Hepatocyte (in vitro differentiated cells): ENCODE measurements around the gene KRT38. TPM values are rescaled to one million over a fixed set of nuclear protein-coding genes. Genes with fewer than 3 reads are reported as not detected.

Experiments
- DNase-seq: peaks from one replicate; pipeline ENCODE4 v3.0.0-alpha.2; 2016; ENCODE audit warnings: low spot score
- H2AFZ ChIP-seq: fragments of 200-600 bp; sonication (generic); 2 replicates; pipeline ENCODE4 v1.6.0; 2016; ENCODE audit warnings: antibody characterized with exemption, mild to moderate bottlenecking
- H3K27ac ChIP-seq: fragments of 200-600 bp; sonication (generic); 2 replicates; pipeline ENCODE4 v1.5.1; 2016; ENCODE audit warnings: mild to moderate bottlenecking
- H3K27me3 ChIP-seq: fragments of 200-600 bp; sonication (generic); 2 replicates; pipeline ENCODE4 v1.6.1; 2016
- H3K36me3 ChIP-seq: fragments of 200-600 bp; sonication (generic); replicated peaks from 2 replicates; pipeline ENCODE4 v1.5.1; 2016; ENCODE audit warnings: low read depth; ENCODE audit not compliant: insufficient read depth
- H3K4me1 ChIP-seq: fragments of 200-600 bp; sonication (generic); 2 replicates; pipeline ENCODE4 v1.5.1; 2016; ENCODE audit warnings: mild to moderate bottlenecking, moderate library complexity; ENCODE audit not compliant: insufficient read depth
- H3K4me2 ChIP-seq: fragments of 200-600 bp; sonication (generic); 2 replicates; pipeline ENCODE4 v1.6.0; 2016
- H3K4me3 ChIP-seq: fragments of 200-600 bp; sonication (generic); 2 replicates; pipeline ENCODE4 v1.5.1; 2016; ENCODE audit warnings: mild to moderate bottlenecking
- H3K79me2 ChIP-seq: fragments of 200-600 bp; sonication (generic); 2 replicates; pipeline ENCODE4 v1.6.0; 2017; ENCODE audit warnings: mild to moderate bottlenecking
- H3K9me2 ChIP-seq: fragments of 200-600 bp; sonication (generic); replicated peaks from 2 replicates; pipeline ENCODE4 v1.6.0; 2017; ENCODE audit warnings: mild to moderate bottlenecking; ENCODE audit not compliant: insufficient read depth
- H3K9me3 ChIP-seq: fragments of 200-600 bp; sonication (generic); 2 replicates; pipeline ENCODE4 v1.5.1; 2016; ENCODE audit warnings: low read depth, mild to moderate bottlenecking
- H4K20me1 ChIP-seq: fragments of 200-600 bp; sonication (generic); 2 replicates; pipeline ENCODE4 v1.6.0; 2016; ENCODE audit warnings: mild to moderate bottlenecking; ENCODE audit not compliant: insufficient read depth, poor library complexity, severe bottlenecking
- EZH2 ChIP-seq: fragments of 200-600 bp; sonication (generic); IDR thresholded peaks from 2 replicates; pipeline ENCODE4 v1.6.1; 2016; ENCODE audit warnings: antibody characterized with exemption, mild to moderate bottlenecking, borderline replicate concordance
- EZH2phosphoT487 ChIP-seq: fragments of 200-600 bp; sonication (generic); IDR thresholded peaks from one replicate; pipeline ENCODE4 v1.6.1; 2018; ENCODE audit warnings: antibody characterized with exemption, mild to moderate bottlenecking, low read depth, moderate library complexity; ENCODE audit not compliant: unreplicated experiment, severe bottlenecking
- WGBS: methylation state at CpG from one replicate; pipeline ENCODE4 v1.1.6; 2016; ENCODE audit warnings: low lambda C conversion rate; ENCODE audit errors: missing lambda C conversion rate; 5-methylcytosine and 5-hydroxymethylcytosine counted together
- polyA plus RNA-seq: library from polyadenylated mRNA; unstranded; fragments of >200 nt; fragmentation: Nextera tagmentation; extraction: Ambion mirVana; gene quantifications from 2 replicates; pipeline ENCODE4 v1.2.1, GENCODE V29; 2016
- total RNA-seq: library from RNA; depleted of rRNA; stranded (reverse); fragments of >200 nt; gene quantifications from 2 replicates; pipeline ENCODE4 v1.2.3, GENCODE V29; 2014
- TF ChIP-seq, protein P1 (sequence below): fragments of 200-600 bp; sonication (generic); IDR thresholded peaks from 2 replicates; pipeline ENCODE4 v1.5.1; 2016; ENCODE audit warnings: antibody characterized with exemption, mild to moderate bottlenecking; ENCODE audit not compliant: poor library complexity

The KRT38 gene
- total RNA-seq (not detected in 2 replicates), polyA plus RNA-seq (not detected in 2 replicates)

- Histone ChIP-seq H3K4me1 (no peaks in the 10 kb centered on the region), H3K36me3 (no peaks in the 10 kb centered on the region), H3K4me3 (no peak within 1 kb of the TSS), H2AFZ (no peak within 1 kb of the TSS), H3K27ac (no peak within 1 kb of the TSS), H4K20me1 (no peaks in the 10 kb centered on the region), H3K9me2 (no peaks in the 10 kb centered on the region), H3K9me3 (no peaks in the 10 kb centered on the region), H3K4me2 (no peak within 1 kb of the TSS), H3K27me3 (no peaks in the 10 kb centered on the region), H3K79me2 (no peaks in the 10 kb centered on the region)
- DNase-seq: no peak
- TF ChIP-seq, protein P1, sequence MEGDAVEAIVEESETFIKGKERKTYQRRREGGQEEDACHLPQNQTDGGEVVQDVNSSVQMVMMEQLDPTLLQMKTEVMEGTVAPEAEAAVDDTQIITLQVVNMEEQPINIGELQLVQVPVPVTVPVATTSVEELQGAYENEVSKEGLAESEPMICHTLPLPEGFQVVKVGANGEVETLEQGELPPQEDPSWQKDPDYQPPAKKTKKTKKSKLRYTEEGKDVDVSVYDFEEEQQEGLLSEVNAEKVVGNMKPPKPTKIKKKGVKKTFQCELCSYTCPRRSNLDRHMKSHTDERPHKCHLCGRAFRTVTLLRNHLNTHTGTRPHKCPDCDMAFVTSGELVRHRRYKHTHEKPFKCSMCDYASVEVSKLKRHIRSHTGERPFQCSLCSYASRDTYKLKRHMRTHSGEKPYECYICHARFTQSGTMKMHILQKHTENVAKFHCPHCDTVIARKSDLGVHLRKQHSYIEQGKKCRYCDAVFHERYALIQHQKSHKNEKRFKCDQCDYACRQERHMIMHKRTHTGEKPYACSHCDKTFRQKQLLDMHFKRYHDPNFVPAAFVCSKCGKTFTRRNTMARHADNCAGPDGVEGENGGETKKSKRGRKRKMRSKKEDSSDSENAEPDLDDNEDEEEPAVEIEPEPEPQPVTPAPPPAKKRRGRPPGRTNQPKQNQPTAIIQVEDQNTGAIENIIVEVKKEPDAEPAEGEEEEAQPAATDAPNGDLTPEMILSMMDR: no peak
- TF ChIP-seq EZH2phosphoT487: no peak
- 95% methylated on average over 10 of the region's 10 CpGs for WGBS
Measured at GRCh38 chr17:41440531-41441033, at the start of gene KRT38. Gene KRT38 (minus strand): TSS chr17:41440983. CDS start chr17:41440921, 62 bp downstream.

- no peak within 1 kb of the TSS for H3K4me2 ChIP-seq
- H4K20me1 ChIP-seq: no peaks in the 10 kb centered on the region
- no peaks in the 10 kb centered on the region for H3K27me3 ChIP-seq
- no peak for DNase-seq
- 94% methylated on average over 12 of the region's 12 CpGs for WGBS
- H3K9me2 ChIP-seq: no peaks in the 10 kb centered on the region
- H3K9me3 ChIP-seq: no peaks in the 10 kb centered on the region
- no peaks in the 10 kb centered on the region for H3K79me2 ChIP-seq
- H3K4me1 ChIP-seq: peaks cover 8% of the 10 kb centered on the region
- H3K36me3 ChIP-seq: no peaks in the 10 kb centered on the region
- no peak within 1 kb of the TSS for H3K4me3 ChIP-seq
- no peak within 1 kb of the TSS for H2AFZ ChIP-seq
- TF ChIP-seq EZH2phosphoT487: no peak
- TF ChIP-seq, protein P1: no peak
- no peak within 1 kb of the TSS for H3K27ac ChIP-seq
Measured at GRCh38 chr17:41489531-41489930, 48.7 kb upstream of the KRT38 start, which contains the start of gene KRT36. Gene KRT36 (minus strand): TSS chr17:41489910. CDS start chr17:41489864, 46 bp downstream.

- Histone ChIP-seq H3K4me1 (peaks cover 8% of the 10 kb centered on the region), H3K36me3 (no peaks in the 10 kb centered on the region), H3K4me3 (no peak overlapping the region), H4K20me1 (no peaks in the 10 kb centered on the region), H3K79me2 (no peaks in the 10 kb centered on the region), H3K27me3 (no peaks in the 10 kb centered on the region), H3K27ac (no peak overlapping the region), H3K9me3 (no peaks in the 10 kb centered on the region), H3K4me2 (no peak overlapping the region), H2AFZ (no peak overlapping the region), H3K9me2 (no peaks in the 10 kb centered on the region)
- WGBS: 72% methylated on average over 28 of the region's 29 CpGs
- DNase-seq: no peak
- TF ChIP-seq, protein P1: peak; percentile 27
- no peak for TF ChIP-seq EZH2phosphoT487
Measured at GRCh38 chr17:41486809-41487530, 46.2 kb upstream of the KRT38 start.

DNA sequence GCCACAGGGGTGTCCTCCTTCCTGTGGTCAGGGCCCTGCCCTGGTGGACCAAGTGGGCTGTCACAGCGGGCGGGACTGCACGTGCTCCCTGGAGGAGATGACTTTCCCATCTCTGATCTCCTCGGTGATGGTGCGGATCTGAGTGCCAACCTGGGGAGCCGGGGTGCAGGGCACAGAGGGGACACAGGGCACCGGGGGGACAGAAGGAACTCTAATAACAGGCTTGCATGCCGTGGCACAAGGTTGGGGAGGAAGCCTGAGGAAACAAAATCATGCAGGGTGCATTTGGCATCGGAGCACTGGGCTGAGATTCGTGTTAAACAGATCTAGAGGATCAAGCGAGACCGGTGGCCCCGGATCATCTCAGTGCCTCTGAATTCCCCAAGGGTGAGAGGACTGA is 45.5 kb upstream of the KRT38 start:
- no peaks in the 10 kb centered on the region for H3K36me3 ChIP-seq
- H3K27me3 ChIP-seq: no peaks in the 10 kb centered on the region
- no peak overlapping the region for H3K4me3 ChIP-seq
- no peak overlapping the region for H3K4me2 ChIP-seq
- H3K4me1 ChIP-seq: peaks cover 8% of the 10 kb centered on the region
- H2AFZ ChIP-seq: no peak overlapping the region
- no peaks in the 10 kb centered on the region for H3K79me2 ChIP-seq
- no peak overlapping the region for H3K27ac ChIP-seq
- no peaks in the 10 kb centered on the region for H3K9me2 ChIP-seq
- H3K9me3 ChIP-seq: no peaks in the 10 kb centered on the region
- 94% methylated on average over 13 of the region's 13 CpGs for WGBS
- H4K20me1 ChIP-seq: no peaks in the 10 kb centered on the region
- DNase-seq: no peak
- TF ChIP-seq EZH2 (no peak), EZH2phosphoT487 (no peak)
- TF ChIP-seq, protein P1: no peak
